ENCODE measurements around the gene SELENON. TPM values are rescaled to one million over a fixed set of nuclear protein-coding genes. Genes with fewer than 3 reads are reported as not detected.

SELENON gene
- total RNA-seq, 3 donors from 2014 or later = 16.6 to 39.0 (median 22.1) TPM

- no peaks in the 10 kb centered on the region for H3K27me3 ChIP-seq
- H3K36me3 ChIP-seq = no peaks in the 10 kb centered on the region
- intact Hi-C loops (cut with DNase I; ENCODE audit: low total_unique reads) = no loop called here
- no peaks in the 10 kb centered on the region for H3K9me3 ChIP-seq
- peaks cover 3 to 5% of the 10 kb centered on the region in 2 donors for H3K4me1 ChIP-seq
- TF ChIP-seq CTCF (IDR thresholded peaks at IDR 0.05) (no peak), POLR2A (IDR thresholded peaks at IDR 0.05) (no peak), POLR2AphosphoS5 (IDR thresholded peaks at IDR 0.05) (no peak)
- H3K27ac ChIP-seq = no peak overlapping the region
- DNase-seq (ENCODE audit: low spot score in 2 of 2) = no peak
- H3K4me3 ChIP-seq = no peak overlapping the region
Observed at GRCh38 chr1:25794325-25794724, 5.7 kb upstream of the SELENON start.

- no peaks in the 10 kb centered on the region for H3K9me3 ChIP-seq
- peaks cover 3 to 9% of the 10 kb centered on the region in 2 donors for H3K4me1 ChIP-seq
- intact Hi-C loops (cut with DNase I; ENCODE audit: low total_unique reads) = no loop called here
Observed at GRCh38 chr1:25795211-25795610, 4.8 kb upstream of the SELENON start.

GRCh38 chr1:25795946-25796810, 3.8 kb upstream of the SELENON start:
- intact Hi-C loops (cut with DNase I; ENCODE audit: low total_unique reads) = no loop called here

More at GRCh38 chr1:25795211-25795610, 4.8 kb upstream of the SELENON start:
- no peaks in the 10 kb centered on the region for H3K36me3 ChIP-seq
- TF ChIP-seq POLR2AphosphoS5 (IDR thresholded peaks at IDR 0.05) = no peak
- TF ChIP-seq POLR2A (IDR thresholded peaks at IDR 0.05) = no peak
- TF ChIP-seq CTCF (IDR thresholded peaks at IDR 0.05) = no peak
- H3K4me3 ChIP-seq = no peak overlapping the region
- no peaks in the 10 kb centered on the region for H3K27me3 ChIP-seq
- no peak overlapping the region for H3K27ac ChIP-seq
- DNase-seq (ENCODE audit: low spot score in 2 of 2) = no peak

GRCh38 chr1:25796811-25797458, 3.1 kb upstream of the SELENON start:
- Histone ChIP-seq H3K4me3 (no peak overlapping the region), H3K27ac (peak overlapping the region; percentile 65 to 83), H3K27me3 (no peaks in the 10 kb centered on the region), H3K4me1 (peaks cover 3 to 13% of the 10 kb centered on the region in 2 donors), H3K36me3 (no peaks in the 10 kb centered on the region), H3K9me3 (no peaks in the 10 kb centered on the region)
- TF ChIP-seq CTCF (IDR thresholded peaks at IDR 0.05) (peak; percentile 67 to 90 (median 88)), POLR2AphosphoS5 (IDR thresholded peaks at IDR 0.05) (peak in 1 of 3 donors; percentile 66), POLR2A (IDR thresholded peaks at IDR 0.05) (no peak)
- intact Hi-C loops (cut with DNase I; ENCODE audit: low total_unique reads) = no loop called here
- DNase-seq (ENCODE audit: low spot score in 2 of 2) = peak; percentile 81 to 88

More at GRCh38 chr1:25795946-25796810, 3.8 kb upstream of the SELENON start:
- peak overlapping the region; percentile 65 to 83 for H3K27ac ChIP-seq
- no peak overlapping the region for H3K4me3 ChIP-seq
- H3K36me3 ChIP-seq = no peaks in the 10 kb centered on the region
- peak in 1 of 2 donors; percentile 79 for DNase-seq (ENCODE audit: low spot score in 2 of 2)
- no peaks in the 10 kb centered on the region for H3K27me3 ChIP-seq
- TF ChIP-seq POLR2AphosphoS5 (IDR thresholded peaks at IDR 0.05) (no peak), CTCF (IDR thresholded peaks at IDR 0.05) (no peak)
- H3K4me1 ChIP-seq = peaks cover 3 to 9% of the 10 kb centered on the region in 2 donors
- H3K9me3 ChIP-seq = no peaks in the 10 kb centered on the region

GRCh38 chr1:25797939-25798338, 2.1 kb upstream of the SELENON start:
- peaks cover 3 to 13% of the 10 kb centered on the region in 2 donors for H3K4me1 ChIP-seq
- no peak for TF ChIP-seq POLR2AphosphoS5 (IDR thresholded peaks at IDR 0.05)
- no peak for TF ChIP-seq CTCF (IDR thresholded peaks at IDR 0.05)
- no peak for TF ChIP-seq POLR2A (IDR thresholded peaks at IDR 0.05)
- H3K4me3 ChIP-seq = no peak overlapping the region
- intact Hi-C loops (cut with DNase I; ENCODE audit: low total_unique reads) = no loop called here
- no peaks in the 10 kb centered on the region for H3K36me3 ChIP-seq
- no peaks in the 10 kb centered on the region for H3K9me3 ChIP-seq
- no peak for DNase-seq (ENCODE audit: low spot score in 2 of 2)
- H3K27ac ChIP-seq = no peak overlapping the region
- H3K27me3 ChIP-seq = no peaks in the 10 kb centered on the region

Data from breast epithelium (tissue), 4 donors.